Retinal pigment epithelial cell (primary cell): ENCODE data around the gene RITA1.
A peak's percentile ranks its signal among the peaks of the same experiment; 100 is the strongest.

ENCODE experiments used
- DNase-seq: peaks from one replicate; pipeline ENCODE4 v3.0.0-alpha.2; 2010; ENCODE audit warnings: low read depth
- H3K4me3 ChIP-seq: 2 replicates; pipeline ENCODE4 v1.5.1; 2011; ENCODE audit warnings: mild to moderate bottlenecking, low read length, control low read depth, moderate library complexity
- CTCF ChIP-seq: conservative IDR thresholded peaks from 2 replicates; pipeline ENCODE4 v1.5.1; 2011; ENCODE audit warnings: low read depth, low read length, control low read depth, inconsistent platforms

RITA1 gene

GRCh38 chr12:113190761-113191160 lies 5.2 kb downstream of the RITA1 start:
- peak; percentile 44 for DNase-seq
- no peak for TF ChIP-seq CTCF
- no peak overlapping the region for H3K4me3 ChIP-seq

- no peak for DNase-seq
- no peak overlapping the region for H3K4me3 ChIP-seq
- no peak for TF ChIP-seq CTCF
Observed at GRCh38 chr12:113191227-113191626, 5.7 kb downstream of the RITA1 start.

GRCh38 chr12:113194971-113195391 lies 9.5 kb downstream of the RITA1 start:
- peak; percentile 30 for DNase-seq
- no peak for TF ChIP-seq CTCF
- H3K4me3 ChIP-seq, result no peak overlapping the region

- DNase-seq, result no peak
- no peak for TF ChIP-seq CTCF
- H3K4me3 ChIP-seq, result no peak overlapping the region
Observed at GRCh38 chr12:113195598-113195997, 10.1 kb downstream of the RITA1 start.

- no peak overlapping the region for H3K4me3 ChIP-seq
- no peak for TF ChIP-seq CTCF
- no peak for DNase-seq
Observed at GRCh38 chr12:113196582-113196981, 11.1 kb downstream of the RITA1 start.

GRCh38 chr12:113196990-113197389 lies 11.5 kb downstream of the RITA1 start:
- TF ChIP-seq CTCF, result peak; percentile 81
- no peak overlapping the region for H3K4me3 ChIP-seq
- no peak for DNase-seq

GRCh38 chr12:113197518-113198077 lies 12.1 kb downstream of the RITA1 start:
- TF ChIP-seq CTCF, result no peak
- no peak for DNase-seq
- no peak overlapping the region for H3K4me3 ChIP-seq
